Endothelial cell of umbilical vein (primary cell): Measurements from ENCODE around the gene KCNMB4.

Source experiments
- EZH2 ChIP-seq: IDR thresholded peaks from 2 replicates; pipeline ENCODE4 v1.6.1; 2012; ENCODE audit warnings: borderline replicate concordance, low read depth, mild to moderate bottlenecking, moderate library complexity, low read length, inconsistent platforms; ENCODE audit not compliant: severe bottlenecking
- GATA2 ChIP-seq: IDR thresholded peaks from 2 replicates; pipeline ENCODE4 v1.7.0; 2011; ENCODE audit warnings: low read depth, mild to moderate bottlenecking, moderate library complexity, mixed read lengths, low read length; ENCODE audit not compliant: insufficient read length, insufficient read depth
- JUN ChIP-seq: IDR thresholded peaks from 2 replicates; pipeline ENCODE4 v1.6.1; 2011; ENCODE audit warnings: borderline replicate concordance, low read depth; ENCODE audit not compliant: insufficient read length, insufficient read depth
- MYC ChIP-seq: IDR thresholded peaks from one replicate; pipeline ENCODE4 v1.6.1; 2011; ENCODE audit warnings: mild to moderate bottlenecking, low read depth, low read length
- POLR2A ChIP-seq: IDR thresholded peaks from 2 replicates; pipeline ENCODE4 v1.6.1; 2012; ENCODE audit warnings: low read depth, mild to moderate bottlenecking, control low read depth, low read length
- POLR2AphosphoS5 ChIP-seq: IDR thresholded peaks from 2 replicates; pipeline ENCODE4 v1.6.1; 2012; ENCODE audit warnings: low read depth, mild to moderate bottlenecking, control low read depth, low read length, moderate library complexity; ENCODE audit not compliant: insufficient read depth
- TF ChIP-seq, protein P1 (sequence below), 2 donors: IDR thresholded peaks; 1 replicate in 1 of 2; 2 replicates in 1 of 2; pipeline ENCODE4 v1.5.1; 2011; ENCODE audit warnings: low read length in 2 of 2, mild to moderate bottlenecking in 2 of 2, moderate library complexity in 2 of 2, control low read depth in 1 of 2, inconsistent platforms in 1 of 2, low read depth in 1 of 2; ENCODE audit not compliant: insufficient read depth in 1 of 2; ENCODE audit errors: extremely low read depth in 1 of 2

DNA sequence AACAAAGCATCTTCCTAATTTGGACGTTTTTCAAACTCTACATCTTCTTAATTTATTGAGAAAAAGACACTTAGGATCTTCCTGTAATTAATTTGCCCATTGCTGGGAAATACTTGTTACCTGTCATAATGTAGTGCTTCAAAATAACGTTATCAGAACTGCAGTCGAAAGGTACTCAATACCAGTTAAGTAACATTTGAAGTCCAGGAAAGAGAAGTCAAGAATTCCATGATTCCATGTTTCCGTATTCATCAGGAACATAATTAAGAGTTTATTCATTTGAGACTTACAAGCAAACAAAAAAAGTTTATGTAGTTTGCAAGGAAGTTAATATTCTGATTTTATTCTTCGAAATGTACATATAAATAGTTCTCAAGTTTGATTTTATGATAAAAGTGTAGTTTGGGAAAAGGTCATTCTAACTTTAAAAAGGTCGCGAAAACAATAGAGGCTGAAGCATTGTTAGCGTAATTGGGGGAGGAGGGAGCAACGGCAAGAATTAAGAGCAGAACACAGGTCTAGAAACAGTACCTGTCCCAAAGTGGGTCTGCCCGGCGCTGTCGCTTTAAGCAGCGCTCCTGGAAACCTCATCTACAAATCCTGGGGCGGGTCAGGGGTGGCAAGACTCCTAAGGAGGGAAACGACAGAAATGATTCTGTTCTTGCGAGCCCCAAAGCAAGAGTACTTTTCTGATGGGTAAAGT, 1.2 kb upstream of the KCNMB4 start:
- TF ChIP-seq, protein P1, sequence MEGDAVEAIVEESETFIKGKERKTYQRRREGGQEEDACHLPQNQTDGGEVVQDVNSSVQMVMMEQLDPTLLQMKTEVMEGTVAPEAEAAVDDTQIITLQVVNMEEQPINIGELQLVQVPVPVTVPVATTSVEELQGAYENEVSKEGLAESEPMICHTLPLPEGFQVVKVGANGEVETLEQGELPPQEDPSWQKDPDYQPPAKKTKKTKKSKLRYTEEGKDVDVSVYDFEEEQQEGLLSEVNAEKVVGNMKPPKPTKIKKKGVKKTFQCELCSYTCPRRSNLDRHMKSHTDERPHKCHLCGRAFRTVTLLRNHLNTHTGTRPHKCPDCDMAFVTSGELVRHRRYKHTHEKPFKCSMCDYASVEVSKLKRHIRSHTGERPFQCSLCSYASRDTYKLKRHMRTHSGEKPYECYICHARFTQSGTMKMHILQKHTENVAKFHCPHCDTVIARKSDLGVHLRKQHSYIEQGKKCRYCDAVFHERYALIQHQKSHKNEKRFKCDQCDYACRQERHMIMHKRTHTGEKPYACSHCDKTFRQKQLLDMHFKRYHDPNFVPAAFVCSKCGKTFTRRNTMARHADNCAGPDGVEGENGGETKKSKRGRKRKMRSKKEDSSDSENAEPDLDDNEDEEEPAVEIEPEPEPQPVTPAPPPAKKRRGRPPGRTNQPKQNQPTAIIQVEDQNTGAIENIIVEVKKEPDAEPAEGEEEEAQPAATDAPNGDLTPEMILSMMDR (IDR thresholded peaks at IDR 0.05; ENCODE audit: extremely low read depth in 1 of 2, insufficient read depth in 1 of 2, low read depth in 1 of 2, low read length in 2 of 2) = no peak
- TF ChIP-seq MYC (no peak), POLR2A (no peak), GATA2 (no peak), POLR2AphosphoS5 (no peak), JUN (no peak), EZH2 (no peak)
